ENCODE measurements around the gene RGS6.

RGS6 gene

GRCh38 chr14:72333357-72333756 lies 401.1 kb downstream of the RGS6 start:
- H3K79me2 ChIP-seq (ENCODE audit: control insufficient read depth, low read length) = no peaks in the 10 kb centered on the region
- no peak overlapping the region for H3K4me3 ChIP-seq (ENCODE audit: low read length)
- TF ChIP-seq EZH2phosphoT487 (IDR thresholded peaks at IDR 0.05; ENCODE audit: borderline replicate concordance, low read length) = no peak
- TF ChIP-seq, protein P1, sequence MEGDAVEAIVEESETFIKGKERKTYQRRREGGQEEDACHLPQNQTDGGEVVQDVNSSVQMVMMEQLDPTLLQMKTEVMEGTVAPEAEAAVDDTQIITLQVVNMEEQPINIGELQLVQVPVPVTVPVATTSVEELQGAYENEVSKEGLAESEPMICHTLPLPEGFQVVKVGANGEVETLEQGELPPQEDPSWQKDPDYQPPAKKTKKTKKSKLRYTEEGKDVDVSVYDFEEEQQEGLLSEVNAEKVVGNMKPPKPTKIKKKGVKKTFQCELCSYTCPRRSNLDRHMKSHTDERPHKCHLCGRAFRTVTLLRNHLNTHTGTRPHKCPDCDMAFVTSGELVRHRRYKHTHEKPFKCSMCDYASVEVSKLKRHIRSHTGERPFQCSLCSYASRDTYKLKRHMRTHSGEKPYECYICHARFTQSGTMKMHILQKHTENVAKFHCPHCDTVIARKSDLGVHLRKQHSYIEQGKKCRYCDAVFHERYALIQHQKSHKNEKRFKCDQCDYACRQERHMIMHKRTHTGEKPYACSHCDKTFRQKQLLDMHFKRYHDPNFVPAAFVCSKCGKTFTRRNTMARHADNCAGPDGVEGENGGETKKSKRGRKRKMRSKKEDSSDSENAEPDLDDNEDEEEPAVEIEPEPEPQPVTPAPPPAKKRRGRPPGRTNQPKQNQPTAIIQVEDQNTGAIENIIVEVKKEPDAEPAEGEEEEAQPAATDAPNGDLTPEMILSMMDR (IDR thresholded peaks at IDR 0.05; ENCODE audit: low read depth, low read length, poor library complexity, severe bottlenecking) = no peak
- no peaks in the 10 kb centered on the region for H3K36me3 ChIP-seq (ENCODE audit: control insufficient read depth, low read length)
- no peaks in the 10 kb centered on the region for H3F3A ChIP-seq (ENCODE audit: control insufficient read depth, insufficient read depth)
- no peaks in the 10 kb centered on the region for H3K4me1 ChIP-seq (ENCODE audit: control insufficient read depth, low read length)
- H3K27ac ChIP-seq (ENCODE audit: low read depth, low read length) = no peak overlapping the region
- no peaks in the 10 kb centered on the region for H3K9me2 ChIP-seq (replicated peaks; ENCODE audit: control insufficient read depth, low read length)
- H4K20me1 ChIP-seq (ENCODE audit: control insufficient read depth, insufficient read depth, low read depth, low read length) = no peaks in the 10 kb centered on the region
- H3K27me3 ChIP-seq (ENCODE audit: control insufficient read depth, low read length) = no peaks in the 10 kb centered on the region
- H3K4me2 ChIP-seq (ENCODE audit: low read length) = no peak overlapping the region
- no peaks in the 10 kb centered on the region for H3K9me3 ChIP-seq (ENCODE audit: control insufficient read depth, insufficient read depth, low read length)

- no peaks in the 10 kb centered on the region for H3F3A ChIP-seq (ENCODE audit: control insufficient read depth, insufficient read depth)
- no peaks in the 10 kb centered on the region for H3K4me1 ChIP-seq (ENCODE audit: control insufficient read depth, low read length)
- H4K20me1 ChIP-seq (ENCODE audit: control insufficient read depth, insufficient read depth, low read depth, low read length) = no peaks in the 10 kb centered on the region
- H3K36me3 ChIP-seq (ENCODE audit: control insufficient read depth, low read length) = no peaks in the 10 kb centered on the region
- H3K4me3 ChIP-seq (ENCODE audit: low read length) = no peak overlapping the region
- TF ChIP-seq, protein P1 (IDR thresholded peaks at IDR 0.05; ENCODE audit: low read depth, low read length, poor library complexity, severe bottlenecking) = no peak
- TF ChIP-seq EZH2phosphoT487 (IDR thresholded peaks at IDR 0.05; ENCODE audit: borderline replicate concordance, low read length) = no peak
- no peaks in the 10 kb centered on the region for H3K79me2 ChIP-seq (ENCODE audit: control insufficient read depth, low read length)
- H3K9me2 ChIP-seq (replicated peaks; ENCODE audit: control insufficient read depth, low read length) = no peaks in the 10 kb centered on the region
- H3K27me3 ChIP-seq (ENCODE audit: control insufficient read depth, low read length) = no peaks in the 10 kb centered on the region
- H3K27ac ChIP-seq (ENCODE audit: low read depth, low read length) = no peak overlapping the region
- no peak overlapping the region for H3K4me2 ChIP-seq (ENCODE audit: low read length)
- H3K9me3 ChIP-seq (ENCODE audit: control insufficient read depth, insufficient read depth, low read length) = no peaks in the 10 kb centered on the region
Observed at GRCh38 chr14:72336311-72336980, 404.2 kb downstream of the RGS6 start.

GRCh38 chr14:72341237-72341636 lies 409.0 kb downstream of the RGS6 start:
- Histone ChIP-seq H3K9me3 (ENCODE audit: control insufficient read depth, insufficient read depth, low read length) (no peaks in the 10 kb centered on the region), H3K9me2 (replicated peaks; ENCODE audit: control insufficient read depth, low read length) (no peaks in the 10 kb centered on the region), H3K36me3 (ENCODE audit: control insufficient read depth, low read length) (no peaks in the 10 kb centered on the region), H3K27ac (ENCODE audit: low read depth, low read length) (no peak overlapping the region), H4K20me1 (ENCODE audit: control insufficient read depth, insufficient read depth, low read depth, low read length) (no peaks in the 10 kb centered on the region), H3K79me2 (ENCODE audit: control insufficient read depth, low read length) (no peaks in the 10 kb centered on the region), H3K4me1 (ENCODE audit: control insufficient read depth, low read length) (no peaks in the 10 kb centered on the region), H3K4me3 (ENCODE audit: low read length) (no peak overlapping the region), H3F3A (ENCODE audit: control insufficient read depth, insufficient read depth) (no peaks in the 10 kb centered on the region), H3K27me3 (ENCODE audit: control insufficient read depth, low read length) (no peaks in the 10 kb centered on the region), H3K4me2 (ENCODE audit: low read length) (no peak overlapping the region)
- no peak for TF ChIP-seq EZH2phosphoT487 (IDR thresholded peaks at IDR 0.05; ENCODE audit: borderline replicate concordance, low read length)
- TF ChIP-seq, protein P1 (IDR thresholded peaks at IDR 0.05; ENCODE audit: low read depth, low read length, poor library complexity, severe bottlenecking) = no peak

All from DOHH2 (cell line).